DMS114 treated with DMSO at 0.1 percent for 48 hours (cell line): ENCODE data around the gene RPL14.
"Not testable (repeated sequence)": the region's sequence is repeated elsewhere in the genome, so short reads cannot be mapped to it uniquely, and the experiment has no call there.

Source experiments
- DNase-seq: peaks from one replicate; lab custom pipeline; 2025; ENCODE audit not compliant: unreplicated experiment; lab: John Stamatoyannopoulos, UW

The RPL14 gene

DNA sequence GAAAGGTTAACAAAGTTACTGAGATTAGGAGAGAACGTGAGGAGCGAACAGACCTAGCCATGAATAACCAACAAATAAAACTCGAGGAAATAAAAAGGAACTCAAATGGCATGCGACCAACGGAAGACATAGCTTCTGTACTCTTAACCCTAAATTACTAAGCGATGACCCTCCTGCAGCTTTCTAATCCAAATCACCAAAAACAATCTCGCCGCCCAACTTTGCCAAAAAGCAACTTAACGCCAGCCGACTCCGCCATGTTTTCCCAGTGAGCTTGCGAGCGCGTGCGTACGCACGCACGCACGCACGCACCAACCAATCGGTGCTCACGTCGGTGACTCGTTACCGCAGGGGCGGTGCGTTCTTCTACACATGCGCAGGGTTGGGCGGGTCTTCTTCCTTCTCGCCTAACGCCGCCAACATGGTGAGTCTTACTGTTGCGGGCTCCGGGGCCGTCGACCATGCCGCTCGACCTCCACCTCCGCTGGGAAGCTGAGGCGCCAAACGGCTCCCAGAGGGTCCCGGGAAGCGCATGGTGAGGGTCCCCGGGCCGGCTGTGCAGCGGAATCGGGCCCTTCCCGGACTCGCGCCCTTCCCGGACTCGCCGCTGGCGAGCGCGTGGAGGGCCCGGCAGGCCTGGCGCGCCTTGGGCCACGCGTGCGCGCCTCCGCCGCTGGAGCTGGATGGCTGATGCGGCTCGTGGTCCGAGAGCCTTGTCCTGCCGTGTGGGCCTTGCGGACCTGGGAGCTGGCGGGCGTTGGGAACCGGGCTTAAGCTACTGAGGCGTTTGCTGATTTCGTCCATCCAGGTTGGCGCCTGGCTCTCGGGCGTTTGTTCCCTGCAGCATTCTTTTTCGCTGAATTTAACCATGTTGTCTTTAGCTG is at the start of gene RPL14:
RPL14 (plus strand) TSS at position 400 of the 884 bp plus-strand sequence; CDS start at position 533, 133 bp downstream.
- DNase-seq, result peak; percentile 89

DNA sequence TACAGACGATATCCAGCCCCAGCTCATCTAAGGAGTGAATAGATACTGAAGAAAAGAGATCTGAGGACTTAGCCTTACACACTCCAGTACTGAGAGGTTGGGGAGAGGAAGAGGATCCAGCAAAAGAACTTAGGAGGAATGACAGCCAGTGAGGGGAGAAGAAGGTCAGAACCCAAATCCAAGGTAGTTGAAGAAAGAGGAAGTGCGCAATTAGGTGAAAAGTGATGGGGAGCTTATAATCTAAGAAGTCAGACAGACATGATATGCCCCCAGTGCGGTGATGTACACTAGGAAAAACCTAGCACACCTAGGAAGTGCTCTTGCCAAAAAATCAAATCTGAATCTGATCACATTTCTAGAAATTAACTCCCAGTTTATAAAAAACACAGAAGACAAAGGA is 49.5 kb upstream of the RPL14 start:
- no peak for DNase-seq

DNA sequence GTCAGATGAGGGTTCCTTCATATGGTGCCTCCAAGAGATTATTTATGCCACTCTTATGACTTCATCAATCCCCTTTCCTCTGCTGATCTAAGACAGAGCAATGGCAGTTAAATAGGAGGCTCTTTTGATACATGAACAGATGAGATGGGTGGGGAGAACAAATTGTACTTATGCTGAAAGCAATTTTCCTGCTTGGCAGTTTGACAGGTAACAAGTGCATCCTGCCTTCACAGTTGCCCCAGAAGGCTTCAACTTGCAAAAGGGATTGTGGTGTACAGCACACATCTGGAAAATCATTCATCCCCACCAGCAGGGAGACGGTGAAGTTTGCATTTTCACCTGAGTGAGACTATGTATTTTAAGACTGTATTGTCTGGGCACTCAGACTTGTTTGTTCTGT is 42.9 kb upstream of the RPL14 start:
- no peak for DNase-seq

DNA sequence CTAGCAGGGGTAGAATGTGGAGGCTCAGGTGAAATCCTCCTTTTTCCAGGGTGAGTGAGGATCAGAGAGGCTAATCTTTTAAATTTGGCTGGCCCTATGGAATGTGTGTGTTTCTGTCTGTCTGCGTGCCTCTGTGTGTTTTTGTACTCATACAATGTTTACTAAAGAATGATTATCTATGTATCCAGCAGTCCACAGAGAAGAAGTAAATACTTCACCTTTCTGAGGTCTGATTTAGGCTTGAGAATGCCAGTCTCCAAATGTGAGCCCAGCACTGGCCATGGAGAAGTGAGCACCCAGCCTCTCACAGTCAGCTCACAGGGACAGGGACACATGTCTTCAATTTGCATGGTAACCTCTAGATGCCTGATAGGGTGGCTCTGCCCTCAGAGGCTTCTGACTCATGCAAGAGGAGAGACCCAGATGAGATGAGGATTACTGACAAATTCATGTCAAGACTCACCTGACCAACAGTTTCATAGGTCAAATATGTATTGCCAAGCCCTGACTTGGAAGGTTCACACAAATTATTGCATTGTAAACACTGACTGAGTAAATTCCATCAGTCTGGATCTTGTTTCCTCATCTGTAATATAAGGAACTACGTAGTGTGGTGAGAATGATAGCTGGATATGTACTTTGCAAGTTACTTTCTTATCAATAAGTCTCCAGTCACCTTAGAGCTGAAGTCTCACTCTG is 39.1 kb upstream of the RPL14 start:
- DNase-seq, result no peak

DNA sequence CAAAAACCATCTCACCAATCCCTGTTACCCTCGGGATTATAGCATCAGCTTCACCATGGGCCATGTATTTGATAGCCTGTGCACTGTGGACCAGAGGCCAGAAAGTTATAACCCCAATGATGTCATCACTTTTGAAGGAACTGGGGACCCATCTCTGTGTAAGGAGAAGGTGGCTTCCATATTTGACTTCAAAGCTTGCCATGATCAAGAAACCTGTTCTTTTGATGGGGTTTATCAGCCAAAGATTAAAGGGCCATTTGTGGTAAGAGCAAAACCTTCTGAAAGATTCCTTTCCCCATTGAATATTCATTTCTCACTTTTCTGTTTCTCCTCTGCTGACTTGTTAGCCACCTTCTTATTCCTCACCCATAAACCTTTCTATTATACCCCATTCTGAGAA is 34.3 kb upstream of the RPL14 start:
- no peak for DNase-seq

DNA sequence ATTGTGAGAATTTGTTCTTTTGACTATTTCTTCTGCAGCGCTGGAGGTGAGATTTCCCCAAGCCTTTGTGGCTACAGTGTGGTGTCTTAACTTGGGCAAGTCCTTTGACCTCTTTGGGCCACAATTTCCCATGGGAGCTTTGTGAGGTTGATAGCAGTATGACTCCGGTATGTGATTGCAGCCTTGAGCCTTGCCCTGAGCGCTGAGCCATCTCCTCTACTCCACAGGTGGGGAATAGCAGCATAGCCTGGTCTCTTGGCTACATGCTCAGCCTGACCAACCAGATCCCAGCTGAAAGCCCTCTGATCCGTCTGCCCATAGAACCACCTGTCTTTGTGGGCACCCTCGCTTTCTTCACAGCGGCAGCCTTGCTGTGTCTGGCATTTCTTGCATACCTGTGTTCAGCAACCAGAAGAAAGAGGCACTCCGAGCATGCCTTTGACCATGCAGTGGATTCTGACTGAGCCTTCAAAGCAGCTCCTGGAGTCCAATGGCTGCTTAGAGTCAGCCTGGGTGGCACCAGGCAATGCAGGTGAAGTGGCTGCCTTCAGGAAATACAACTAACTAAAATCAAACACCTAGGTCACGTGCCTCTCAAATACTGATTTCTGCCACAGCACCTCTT is 30.0 kb upstream of the RPL14 start:
- no peak for DNase-seq

DNA sequence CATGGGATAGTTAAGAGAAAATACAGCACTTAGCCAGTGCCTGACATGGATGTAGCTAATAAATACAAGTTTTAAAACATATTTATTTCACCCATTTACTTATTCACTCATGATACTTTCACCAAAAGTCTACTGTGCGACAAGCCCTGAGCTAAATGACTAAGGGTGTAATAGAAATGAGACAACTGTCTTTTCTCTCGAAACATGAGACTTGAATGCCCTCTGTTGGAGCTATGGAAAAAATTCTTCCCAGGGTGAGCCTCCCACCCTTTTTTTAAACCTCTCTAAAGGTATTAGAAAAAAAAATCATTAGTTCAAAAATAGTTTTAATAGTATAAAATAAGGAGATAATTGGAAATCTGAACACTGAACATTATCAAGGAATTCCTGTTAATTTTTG is 24.3 kb upstream of the RPL14 start:
- DNase-seq, result no peak

DNA sequence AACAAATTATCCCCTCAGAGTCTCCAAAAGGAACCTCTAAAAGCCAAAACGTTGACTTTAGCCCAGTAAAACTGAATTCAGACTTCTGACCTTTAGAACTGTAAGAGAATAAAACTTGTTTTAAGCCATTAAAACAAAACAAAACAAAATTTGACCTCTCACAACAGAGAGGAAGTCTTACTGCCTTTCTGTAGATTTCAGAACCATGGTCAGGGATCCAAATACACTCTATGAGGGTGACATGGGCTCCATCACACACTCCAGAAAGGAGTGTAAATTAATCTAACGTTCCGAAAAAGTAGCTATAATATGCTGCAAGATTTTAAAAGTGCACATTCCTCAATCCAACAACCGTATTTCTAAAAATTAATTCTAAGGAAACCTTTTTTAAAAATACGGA is 19.2 kb upstream of the RPL14 start:
- DNase-seq, result no peak

DNA sequence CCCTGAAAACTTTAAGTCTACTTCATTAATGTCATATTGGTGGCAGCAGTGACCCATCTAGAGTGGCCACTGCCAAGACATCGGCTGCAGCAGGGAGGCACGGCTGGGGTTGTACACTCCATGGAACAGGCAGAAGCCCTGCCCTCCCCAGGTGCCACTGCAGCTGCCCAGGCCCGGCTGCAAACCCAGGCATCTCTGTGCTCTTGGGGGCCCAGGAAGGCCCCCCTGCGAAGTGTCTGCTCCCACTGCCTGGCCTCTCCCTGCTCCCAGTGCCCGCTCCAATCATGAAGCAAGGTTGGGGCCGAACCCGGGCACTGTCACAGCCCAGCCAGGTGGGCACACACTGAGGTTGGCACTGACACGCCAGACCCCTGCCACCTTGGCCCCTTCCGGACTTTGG is 12.1 kb upstream of the RPL14 start:
- DNase-seq, result no peak

DNA sequence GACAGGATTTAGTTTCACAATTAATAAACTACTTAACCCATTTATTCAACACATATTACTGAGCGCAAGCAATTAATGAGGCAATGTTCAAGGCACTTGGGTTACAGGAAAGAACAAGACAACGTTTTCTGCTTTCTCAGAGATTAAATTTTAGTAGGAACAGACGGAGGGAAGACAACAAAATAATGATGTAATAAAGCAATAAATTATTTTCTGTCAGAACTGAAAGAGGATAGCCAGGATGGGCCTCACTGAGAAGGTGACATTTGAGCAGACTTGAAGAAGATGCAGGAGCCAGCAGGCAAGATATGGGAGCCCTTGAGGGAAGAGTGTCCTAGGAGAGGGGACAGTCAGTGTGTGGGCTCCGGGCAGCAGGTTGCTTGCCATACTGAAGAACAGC is 11.3 kb upstream of the RPL14 start:
- no peak for DNase-seq

DNA sequence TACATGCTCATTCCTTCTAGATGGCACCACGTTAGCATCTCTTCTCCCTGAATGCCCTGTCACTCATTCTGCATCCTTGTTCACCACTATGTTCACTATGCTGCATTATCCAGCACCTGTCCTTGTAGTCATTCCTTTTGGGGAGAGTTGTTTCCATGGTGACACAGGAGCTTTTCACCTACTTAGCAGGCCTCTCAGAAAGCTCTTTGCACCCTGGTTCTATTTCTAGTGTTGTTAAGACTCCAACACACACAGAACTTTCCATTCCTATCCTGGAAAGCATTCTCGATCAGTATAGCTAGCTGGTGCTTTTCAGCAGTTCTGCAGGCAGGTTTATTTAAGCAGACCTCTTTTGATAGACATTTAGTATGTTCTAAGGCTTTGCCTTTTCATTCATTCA is 6.7 kb upstream of the RPL14 start:
- no peak for DNase-seq

DNA sequence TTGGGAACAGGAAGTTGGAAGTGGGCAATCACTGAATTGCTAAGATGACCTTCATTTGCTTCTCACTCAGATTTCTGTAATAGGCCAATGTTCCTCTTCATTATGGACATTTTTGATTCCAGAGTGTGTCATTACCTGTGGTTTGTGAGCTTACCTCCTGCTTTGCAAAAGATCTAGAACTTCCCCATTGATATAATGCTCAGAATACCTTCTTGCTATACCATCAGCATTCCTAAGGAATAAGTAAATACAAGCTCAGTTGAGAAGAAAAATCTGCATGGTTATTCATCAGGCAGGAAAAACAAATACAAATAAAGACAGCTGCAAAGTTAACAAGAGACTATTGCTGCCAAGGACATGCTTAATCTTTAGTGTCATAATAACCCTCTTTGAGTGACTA is 5.6 kb upstream of the RPL14 start:
- DNase-seq, result no peak

DNA sequence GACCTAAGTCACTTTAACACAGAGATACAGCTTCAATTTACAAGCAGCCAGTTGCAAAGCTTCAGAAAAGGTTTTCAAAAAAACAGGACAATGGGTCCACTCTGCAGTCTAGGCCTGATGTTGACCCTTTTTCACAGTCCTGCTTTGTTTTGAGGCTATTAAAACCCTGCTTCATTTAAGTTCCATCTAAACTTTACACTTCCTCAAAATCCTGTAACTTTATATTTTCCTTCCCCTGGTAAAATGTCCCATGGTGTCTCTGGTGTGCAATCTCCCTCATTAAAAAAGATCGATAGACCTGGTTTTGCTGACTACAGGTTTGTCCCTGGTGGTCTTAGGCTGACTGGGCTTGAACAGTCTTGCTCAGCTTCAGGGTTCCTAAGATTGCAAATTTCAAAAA is 5.1 kb upstream of the RPL14 start:
- no peak for DNase-seq

DNA sequence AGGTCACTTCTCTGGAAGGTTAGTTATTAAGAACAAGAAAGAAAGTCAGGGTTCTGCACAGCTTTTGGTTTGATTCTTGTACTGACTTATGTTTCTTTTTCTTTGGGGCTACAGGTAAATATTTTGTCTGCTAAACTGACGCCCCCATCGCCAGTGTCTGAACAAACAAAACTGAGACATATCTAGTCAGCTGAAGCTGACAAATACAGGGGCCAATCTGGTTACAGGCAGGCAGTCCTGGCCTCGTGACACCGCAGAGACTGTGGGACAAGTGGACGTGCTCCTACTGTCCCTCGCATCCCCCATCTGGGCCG is 4.6 kb upstream of the RPL14 start:
- no peak for DNase-seq

DNA sequence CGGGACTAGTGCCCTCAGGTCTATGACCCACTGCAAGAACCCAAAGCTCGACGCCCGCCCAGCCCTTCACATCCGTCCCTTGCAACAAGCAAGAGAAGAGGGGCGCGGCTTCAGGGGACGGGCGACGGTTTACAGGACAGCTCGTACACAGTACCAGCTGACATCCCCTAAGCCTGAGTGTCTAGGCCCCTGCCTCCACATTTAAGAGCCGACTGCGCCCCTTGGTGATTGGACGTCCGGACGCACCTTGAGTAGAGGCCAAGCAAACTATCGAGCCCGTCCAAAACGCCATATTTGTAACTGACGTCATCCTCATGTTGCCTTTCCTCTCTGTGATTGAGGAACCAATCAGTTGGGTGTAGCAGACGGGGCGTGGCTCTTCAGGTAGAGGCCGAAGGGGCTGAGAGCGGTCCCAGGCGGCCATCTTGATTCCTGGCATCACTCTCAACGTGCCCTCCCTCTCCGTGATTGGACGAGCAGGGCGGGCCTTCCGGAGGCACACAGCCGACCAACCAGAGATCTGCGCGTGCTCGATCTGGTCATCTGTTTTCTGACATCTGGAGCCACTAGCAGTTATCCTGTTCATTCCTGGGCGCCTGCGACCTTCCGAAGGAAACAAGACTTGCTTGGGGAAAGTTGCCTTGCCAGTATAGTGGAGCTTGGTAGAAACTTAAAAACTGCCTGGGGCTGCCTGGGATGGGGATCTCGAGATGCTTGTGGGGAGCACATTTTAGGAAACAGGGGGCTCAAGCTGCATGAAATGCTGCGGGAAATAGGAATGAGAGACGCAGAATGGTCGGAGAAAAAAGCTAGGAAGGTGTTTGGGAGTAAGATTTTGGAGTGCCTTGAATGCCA is 4.0 kb upstream of the RPL14 start:
- DNase-seq, result peak; percentile 99

DNA sequence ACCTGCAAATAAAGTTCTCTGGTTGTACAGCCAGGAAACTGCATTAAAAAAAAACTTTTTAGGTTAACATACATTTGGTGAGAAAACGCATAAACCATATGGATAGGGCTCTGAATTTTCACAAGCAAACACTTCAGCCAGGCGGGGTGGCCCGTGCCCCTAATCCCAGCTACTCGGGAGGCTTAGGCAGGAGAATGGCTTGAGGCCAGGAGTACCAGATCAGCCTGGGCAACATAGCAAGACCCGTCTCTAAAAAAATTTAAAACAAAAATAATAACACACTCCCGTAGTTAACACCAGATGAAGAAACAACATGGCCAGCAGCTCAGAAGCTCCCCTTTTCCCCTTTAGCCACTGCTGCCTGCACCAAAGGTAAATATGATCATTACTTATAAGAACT is 3.2 kb upstream of the RPL14 start:
- DNase-seq, result no peak

DNA sequence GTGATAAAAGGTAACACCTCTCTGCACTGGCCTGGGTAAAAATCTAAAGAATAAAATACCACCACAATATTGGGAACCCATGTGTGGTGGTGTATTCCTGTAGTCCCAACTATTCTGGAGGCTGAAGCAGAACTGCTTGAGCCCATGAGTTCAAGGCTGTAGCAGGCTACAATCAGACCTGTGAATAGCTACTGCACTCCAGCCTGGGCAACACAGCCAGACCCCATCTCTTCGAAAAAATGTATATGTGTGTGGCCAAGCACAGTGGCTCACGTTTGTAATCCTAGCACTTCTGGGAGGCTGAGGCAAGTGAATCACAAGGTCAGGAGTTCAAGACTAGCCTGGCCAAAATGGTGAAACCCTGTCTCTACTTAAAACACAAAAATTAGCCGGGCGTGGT is 1.8 kb upstream of the RPL14 start:
- no peak for DNase-seq

DNA sequence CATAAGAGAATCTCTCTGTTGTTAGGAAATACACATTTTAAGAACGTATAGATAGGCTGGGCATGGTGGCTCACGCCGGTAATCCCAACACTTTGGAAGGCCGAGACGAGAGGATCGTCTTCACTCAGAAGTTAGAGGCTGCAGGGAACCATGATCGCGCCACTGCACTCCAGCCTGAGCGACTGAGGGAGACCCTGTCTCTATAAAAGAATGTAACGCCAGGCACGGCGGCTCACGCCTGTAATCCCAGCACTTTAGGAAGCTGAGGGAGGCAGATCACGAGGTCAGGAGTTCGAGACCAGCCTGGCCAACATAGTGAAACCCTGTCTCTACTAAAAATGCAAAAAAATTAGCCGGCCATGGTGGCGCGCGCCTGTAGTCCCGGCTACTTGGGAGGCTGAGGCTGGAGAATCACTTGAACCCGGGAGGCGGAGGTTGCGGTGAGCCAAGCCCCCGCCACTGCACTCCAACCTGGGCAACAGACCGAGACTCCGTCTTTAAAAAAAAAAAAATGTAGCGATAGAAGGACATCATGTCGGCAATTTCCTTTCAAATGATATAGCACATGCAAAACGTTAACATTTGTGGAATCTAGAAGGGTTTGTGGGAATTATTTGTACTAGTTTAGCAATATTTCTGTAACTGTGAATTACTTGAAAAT is 730 bp upstream of the RPL14 start:
- no peak for DNase-seq

DNA sequence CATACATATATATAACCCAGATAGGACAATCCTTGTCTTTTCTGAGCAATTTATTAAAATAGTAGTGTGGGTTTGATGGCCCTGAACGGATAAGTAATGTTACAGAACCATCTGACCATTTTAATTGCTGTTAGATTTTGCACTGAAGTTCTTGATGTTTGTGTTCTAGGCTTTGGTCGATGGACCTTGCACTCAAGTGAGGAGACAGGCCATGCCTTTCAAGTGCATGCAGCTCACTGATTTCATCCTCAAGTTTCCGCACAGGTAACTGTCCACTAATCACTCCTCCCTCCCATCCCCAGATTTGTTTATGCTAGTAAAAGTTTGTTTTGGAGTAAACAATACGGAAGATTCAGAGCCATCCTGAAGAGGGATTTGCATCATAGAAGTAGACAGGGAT is 1.3 kb downstream of the RPL14 start:
- no peak for DNase-seq

DNA sequence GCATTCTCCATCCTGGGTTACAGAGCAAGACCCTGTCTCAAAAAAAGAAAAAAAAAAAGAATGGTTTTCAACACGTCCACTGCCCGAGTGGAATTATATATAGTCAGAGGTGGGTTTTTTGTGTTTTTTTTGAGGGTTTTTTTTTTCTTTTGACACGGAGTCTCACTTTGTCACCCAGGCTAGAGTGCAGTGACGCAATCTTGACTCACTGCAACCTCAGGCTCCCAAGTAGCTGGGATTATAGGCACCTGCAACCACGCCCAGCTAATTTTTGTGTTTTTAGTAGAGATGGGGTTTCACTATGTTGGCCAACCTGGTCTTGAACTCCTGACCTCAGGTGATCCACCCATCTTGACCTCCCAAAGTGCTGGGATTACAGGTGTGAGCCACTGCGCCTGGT is 3.3 kb downstream of the RPL14 start:
- DNase-seq, result not testable (repeated sequence)

DNA sequence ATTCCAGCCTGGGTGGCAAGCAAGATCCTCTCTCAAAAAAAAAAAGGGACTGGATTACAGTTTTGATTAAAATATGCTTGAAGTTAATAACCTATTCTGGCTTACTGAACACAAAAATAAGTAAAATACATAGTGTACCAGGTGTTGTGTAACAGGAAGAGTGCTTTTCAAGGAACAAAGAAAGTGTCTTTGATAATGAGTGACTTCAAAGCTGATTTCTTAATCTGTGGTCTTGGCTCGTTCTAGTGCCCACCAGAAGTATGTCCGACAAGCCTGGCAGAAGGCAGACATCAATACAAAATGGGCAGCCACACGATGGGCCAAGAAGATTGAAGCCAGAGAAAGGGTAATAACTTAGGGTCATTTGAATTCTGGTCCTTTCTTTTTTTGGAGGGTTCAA is 4.0 kb downstream of the RPL14 start:
- no peak for DNase-seq
